NCI-H2107 (cell line): ENCODE measurements around the gene NAT16.
"Not testable (repeated sequence)": the region's sequence is repeated elsewhere in the genome, so short reads cannot be mapped to it uniquely, and the experiment has no call there.

Source experiments
- DNase-seq: peaks from one replicate; lab custom pipeline; 2025; lab: John Stamatoyannopoulos, UW

NAT16 gene

GRCh38 chr7:101180130-101180755 is at the start of gene NAT16:
TSS of gene NAT16 (minus strand) at chr7:101180293. CDS start at chr7:101174807, 5,486 bp downstream.
- no peak for DNase-seq

- no peak for DNase-seq
Observed at GRCh38 chr7:101226721-101227120, 46.6 kb upstream of the NAT16 start.

- DNase-seq = no peak
Observed at GRCh38 chr7:101225650-101226049, 45.6 kb upstream of the NAT16 start.

GRCh38 chr7:101223528-101223927 is 43.4 kb upstream of the NAT16 start:
- no peak for DNase-seq

- no peak for DNase-seq
Observed at GRCh38 chr7:101222275-101222830, 42.3 kb upstream of the NAT16 start.

- no peak for DNase-seq
Observed at GRCh38 chr7:101220295-101220694, 40.2 kb upstream of the NAT16 start.

- DNase-seq = no peak
Observed at GRCh38 chr7:101218236-101219125, 38.4 kb upstream of the NAT16 start.

GRCh38 chr7:101217388-101218235 is 37.5 kb upstream of the NAT16 start, which contains the start of the genes PLOD3 and ZNHIT1:
TSS of gene PLOD3 (minus strand) at chr7:101217581. CDS start at chr7:101217274, 307 bp downstream.
TSS of gene ZNHIT1 (plus strand) at chr7:101218165. CDS start at chr7:101218196, 31 bp downstream.
- peak; percentile 99 for DNase-seq

GRCh38 chr7:101216860-101217387 is 36.8 kb upstream of the NAT16 start:
- no peak for DNase-seq

- no peak for DNase-seq
Observed at GRCh38 chr7:101216001-101216859, 36.1 kb upstream of the NAT16 start.

- no peak for DNase-seq
Observed at GRCh38 chr7:101212014-101212413, 31.9 kb upstream of the NAT16 start.

- DNase-seq = no peak
Observed at GRCh38 chr7:101211501-101211900, 31.4 kb upstream of the NAT16 start.

GRCh38 chr7:101210143-101210542 is 30.1 kb upstream of the NAT16 start:
- no peak for DNase-seq

- no peak for DNase-seq
Observed at GRCh38 chr7:101208794-101209193, 28.7 kb upstream of the NAT16 start.

GRCh38 chr7:101207459-101207858 is 27.4 kb upstream of the NAT16 start:
- no peak for DNase-seq

- DNase-seq = no peak
Observed at GRCh38 chr7:101206665-101207042, 26.6 kb upstream of the NAT16 start.

GRCh38 chr7:101205901-101206664 is 26.0 kb upstream of the NAT16 start:
- no peak for DNase-seq

- not testable (repeated sequence) for DNase-seq
Observed at GRCh38 chr7:101203740-101204738, 23.9 kb upstream of the NAT16 start.

- no peak for DNase-seq
Observed at GRCh38 chr7:101202603-101202918, 22.5 kb upstream of the NAT16 start.
